Measurements from ENCODE around the gene CPT2.

DNA sequence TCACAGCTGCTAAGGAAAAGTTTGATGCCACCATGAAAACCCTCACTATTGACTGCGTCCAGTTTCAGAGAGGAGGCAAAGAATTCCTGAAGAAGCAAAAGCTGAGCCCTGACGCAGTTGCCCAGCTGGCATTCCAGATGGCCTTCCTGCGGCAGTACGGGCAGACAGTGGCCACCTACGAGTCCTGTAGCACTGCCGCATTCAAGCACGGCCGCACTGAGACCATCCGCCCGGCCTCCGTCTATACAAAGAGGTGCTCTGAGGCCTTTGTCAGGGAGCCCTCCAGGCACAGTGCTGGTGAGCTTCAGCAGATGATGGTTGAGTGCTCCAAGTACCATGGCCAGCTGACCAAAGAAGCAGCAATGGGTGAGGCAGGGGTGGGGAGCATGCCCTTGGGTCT lies 14.3 kb downstream of the CPT2 start:
- TF ChIP-seq, protein P1, sequence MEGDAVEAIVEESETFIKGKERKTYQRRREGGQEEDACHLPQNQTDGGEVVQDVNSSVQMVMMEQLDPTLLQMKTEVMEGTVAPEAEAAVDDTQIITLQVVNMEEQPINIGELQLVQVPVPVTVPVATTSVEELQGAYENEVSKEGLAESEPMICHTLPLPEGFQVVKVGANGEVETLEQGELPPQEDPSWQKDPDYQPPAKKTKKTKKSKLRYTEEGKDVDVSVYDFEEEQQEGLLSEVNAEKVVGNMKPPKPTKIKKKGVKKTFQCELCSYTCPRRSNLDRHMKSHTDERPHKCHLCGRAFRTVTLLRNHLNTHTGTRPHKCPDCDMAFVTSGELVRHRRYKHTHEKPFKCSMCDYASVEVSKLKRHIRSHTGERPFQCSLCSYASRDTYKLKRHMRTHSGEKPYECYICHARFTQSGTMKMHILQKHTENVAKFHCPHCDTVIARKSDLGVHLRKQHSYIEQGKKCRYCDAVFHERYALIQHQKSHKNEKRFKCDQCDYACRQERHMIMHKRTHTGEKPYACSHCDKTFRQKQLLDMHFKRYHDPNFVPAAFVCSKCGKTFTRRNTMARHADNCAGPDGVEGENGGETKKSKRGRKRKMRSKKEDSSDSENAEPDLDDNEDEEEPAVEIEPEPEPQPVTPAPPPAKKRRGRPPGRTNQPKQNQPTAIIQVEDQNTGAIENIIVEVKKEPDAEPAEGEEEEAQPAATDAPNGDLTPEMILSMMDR (conservative IDR thresholded peaks at IDR 0.05) = no peak
- no peak for TF ChIP-seq EZH2 (IDR thresholded peaks at IDR 0.05; ENCODE audit: low read depth)

All from PC-9 (cell line).